ENCODE data around the gene VEGFD. TPM values are rescaled to one million over a fixed set of nuclear protein-coding genes. Genes with fewer than 3 reads are reported as not detected.

The VEGFD gene
- total RNA-seq, 1 donor from 2014 or later: 20.5 TPM

DNA sequence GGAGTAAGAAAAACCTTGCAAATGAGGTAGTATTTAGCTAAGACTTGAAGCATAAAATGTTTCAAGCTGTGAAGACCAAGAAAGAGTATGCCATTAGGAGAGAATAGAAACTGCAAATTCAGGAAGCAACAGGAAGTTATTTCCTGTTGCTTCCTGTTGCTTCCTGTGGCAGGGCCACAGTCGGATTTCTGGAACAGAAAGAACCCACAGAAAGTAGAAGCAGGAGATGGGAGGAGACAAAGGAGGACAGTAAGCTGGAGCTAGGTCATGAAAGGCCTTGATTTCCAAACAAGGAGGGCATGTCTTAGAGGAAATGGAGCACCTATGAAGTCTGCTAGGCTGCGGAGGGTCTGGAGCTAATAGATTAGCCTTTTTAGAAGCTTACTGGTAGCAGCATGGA lies 86.0 kb downstream of the VEGFD start:
- no peak overlapping the region for H3K27ac Mint-ChIP-seq
- H3K4me1 Mint-ChIP-seq (ENCODE audit: unreplicated experiment): peaks cover 19% of the 10 kb centered on the region
- no peak overlapping the region for H3K4me3 Mint-ChIP-seq
- no peak for TF ChIP-seq CTCF (conservative IDR thresholded peaks at IDR 0.05)
- no peaks in the 10 kb centered on the region for H3K36me3 Mint-ChIP-seq
- H3K9me3 Mint-ChIP-seq: no peaks in the 10 kb centered on the region
- DNase-seq (ENCODE audit: extremely low spot score, unreplicated experiment): no peak
- no peaks in the 10 kb centered on the region for H3K27me3 Mint-ChIP-seq

Other genes with a start within 250 kb of the VEGFD start
- gene ASB9, start 114.3 kb downstream of the VEGFD start, total RNA-seq (ENCODE audit: low replicate concordance): 1.4 and 2.0 TPM in 2 replicates
- 0.14 TPM in 1 of 2 replicates, not detected in the other for gene ASB11, start 68.8 kb downstream of the VEGFD start, total RNA-seq (ENCODE audit: low replicate concordance)
- gene PIGA, start 48.9 kb downstream of the VEGFD start, total RNA-seq (ENCODE audit: low replicate concordance): 17.2 and 34.6 TPM in 2 replicates
- 23.6 and 36.2 TPM in 2 replicates for gene PIR, start 108.9 kb upstream of the VEGFD start, total RNA-seq (ENCODE audit: low replicate concordance)
- 0.24 TPM in 1 of 2 replicates, not detected in the other for gene BMX, start 116.4 kb upstream of the VEGFD start, total RNA-seq (ENCODE audit: low replicate concordance)
- 22.6 and 74.5 TPM in 2 replicates for gene ACE2, start 216.5 kb upstream of the VEGFD start, total RNA-seq (ENCODE audit: low replicate concordance)

Measured in type B pancreatic cell (in vitro differentiated cells).